Activated naive CD4-positive, alpha-beta T cell treated with anti-CD3 and anti-CD28 coated beads, Interleukin-2, amount 50 U/mL, for 24 hours (primary cell): ENCODE measurements around the gene UNC45B.
"Not testable (repeated sequence)": the region's sequence is repeated elsewhere in the genome, so short reads cannot be mapped to it uniquely, and the experiment has no call there.

ENCODE experiments used
- H3K27ac Mint-ChIP-seq: one replicate; pipeline ENCODE4 v1.8.0; 2021; ENCODE audit warnings: mild to moderate bottlenecking, mixed read lengths
- H3K27me3 Mint-ChIP-seq: one replicate; pipeline ENCODE4 v1.8.0; 2021; ENCODE audit warnings: mixed read lengths
- H3K36me3 Mint-ChIP-seq: one replicate; pipeline ENCODE4 v1.8.0; 2021; ENCODE audit warnings: mixed read lengths
- H3K4me1 Mint-ChIP-seq: one replicate; pipeline ENCODE4 v1.8.0; 2021; ENCODE audit warnings: mixed read lengths
- H3K4me3 Mint-ChIP-seq: one replicate; pipeline ENCODE4 v1.8.0; 2021; ENCODE audit warnings: mild to moderate bottlenecking, mixed read lengths
- H3K9me3 Mint-ChIP-seq: one replicate; pipeline ENCODE4 v1.8.0; 2021; ENCODE audit warnings: mixed read lengths

Gene UNC45B

GRCh38 chr17:35132099-35132498, 15.5 kb upstream of the UNC45B start:
- no peaks in the 10 kb centered on the region for H3K27me3 Mint-ChIP-seq
- no peak overlapping the region for H3K4me3 Mint-ChIP-seq
- no peaks in the 10 kb centered on the region for H3K4me1 Mint-ChIP-seq
- H3K9me3 Mint-ChIP-seq: no peaks in the 10 kb centered on the region
- no peak overlapping the region for H3K27ac Mint-ChIP-seq
- peaks cover 9% of the 10 kb centered on the region for H3K36me3 Mint-ChIP-seq

GRCh38 chr17:35132816-35133550, 14.6 kb upstream of the UNC45B start:
- Mint-ChIP-seq H3K9me3 (no peaks in the 10 kb centered on the region), H3K36me3 (peaks cover 9% of the 10 kb centered on the region), H3K4me1 (no peaks in the 10 kb centered on the region), H3K4me3 (no peak overlapping the region), H3K27ac (no peak overlapping the region), H3K27me3 (no peaks in the 10 kb centered on the region)

DNA sequence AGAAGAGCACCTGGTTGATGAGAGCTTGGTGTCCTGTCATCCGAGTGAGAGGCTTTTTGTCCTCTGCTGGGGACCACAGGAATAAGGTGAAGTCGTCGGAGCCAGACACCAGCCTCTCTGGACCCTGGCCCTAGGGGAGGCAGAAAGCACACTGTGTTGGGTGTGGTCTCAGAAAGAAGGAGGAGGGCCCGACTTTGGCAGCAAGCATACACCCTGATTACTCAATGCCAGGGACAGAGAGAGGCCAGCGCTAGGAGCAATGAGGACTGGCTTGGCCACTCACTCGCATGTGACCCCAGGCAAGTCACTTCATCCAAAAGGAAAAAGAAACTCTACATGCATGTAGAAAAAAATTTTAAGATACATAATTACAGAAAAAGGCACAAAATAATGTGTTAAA, 12.3 kb upstream of the UNC45B start:
- H3K36me3 Mint-ChIP-seq: peaks cover 9% of the 10 kb centered on the region

GRCh38 chr17:35138218-35138617, 9.4 kb upstream of the UNC45B start:
- Mint-ChIP-seq H3K36me3 (peaks cover 11% of the 10 kb centered on the region), H3K27ac (peak overlapping the region; percentile 86), H3K4me1 (peaks cover 10% of the 10 kb centered on the region), H3K4me3 (no peak overlapping the region), H3K27me3 (no peaks in the 10 kb centered on the region), H3K9me3 (no peaks in the 10 kb centered on the region)

More for the DNA sequence above, 12.3 kb upstream of the UNC45B start:
- Mint-ChIP-seq H3K27me3 (no peaks in the 10 kb centered on the region), H3K4me3 (no peak overlapping the region), H3K9me3 (no peaks in the 10 kb centered on the region), H3K27ac (no peak overlapping the region), H3K4me1 (peaks cover under 1% of the 10 kb centered on the region)

GRCh38 chr17:35141681-35142466, 5.7 kb upstream of the UNC45B start, which contains the start of gene NLE1:
Gene NLE1, minus strand, starts transcription at chr17:35142303. Its CDS starts 28 bp downstream, at chr17:35142275.
- no peaks in the 10 kb centered on the region for H3K27me3 Mint-ChIP-seq
- H3K27ac Mint-ChIP-seq: peak within 1 kb of the TSS; percentile 79

GRCh38 chr17:35142467-35142796, 5.2 kb upstream of the UNC45B start:
- Mint-ChIP-seq H3K27me3 (no peaks in the 10 kb centered on the region), H3K4me1 (peaks cover 10% of the 10 kb centered on the region), H3K4me3 (peak overlapping the region; percentile 88)

More at GRCh38 chr17:35141681-35142466, 5.7 kb upstream of the UNC45B start, which contains the start of gene NLE1:
- Mint-ChIP-seq H3K4me1 (peaks cover 10% of the 10 kb centered on the region), H3K4me3 (peak within 1 kb of the TSS; percentile 88), H3K36me3 (peaks cover 2% of the 10 kb centered on the region), H3K9me3 (no peaks in the 10 kb centered on the region)

DNA sequence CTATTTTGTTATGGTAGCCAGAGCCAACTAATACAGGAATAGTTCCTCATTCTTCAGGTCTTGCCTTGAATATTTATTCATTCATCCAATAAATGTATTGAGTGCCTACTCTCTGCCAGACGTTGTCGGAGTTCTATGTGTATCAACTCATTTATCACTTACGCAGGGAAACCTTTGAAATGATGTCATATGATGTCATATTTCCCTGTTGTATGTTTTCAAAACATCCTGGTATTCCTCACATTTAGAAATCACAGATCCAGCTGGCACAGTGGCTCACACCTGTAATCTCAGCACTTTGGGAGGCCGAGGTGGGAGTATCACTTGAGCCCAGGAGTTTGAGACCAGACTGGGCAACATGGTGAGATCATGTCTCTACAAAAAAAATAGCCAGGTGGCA, 2.8 kb upstream of the UNC45B start:
- H3K9me3 Mint-ChIP-seq: no peaks in the 10 kb centered on the region

More at GRCh38 chr17:35142467-35142796, 5.2 kb upstream of the UNC45B start:
- H3K36me3 Mint-ChIP-seq: peaks cover 2% of the 10 kb centered on the region
- no peaks in the 10 kb centered on the region for H3K9me3 Mint-ChIP-seq
- peak overlapping the region; percentile 79 for H3K27ac Mint-ChIP-seq

DNA sequence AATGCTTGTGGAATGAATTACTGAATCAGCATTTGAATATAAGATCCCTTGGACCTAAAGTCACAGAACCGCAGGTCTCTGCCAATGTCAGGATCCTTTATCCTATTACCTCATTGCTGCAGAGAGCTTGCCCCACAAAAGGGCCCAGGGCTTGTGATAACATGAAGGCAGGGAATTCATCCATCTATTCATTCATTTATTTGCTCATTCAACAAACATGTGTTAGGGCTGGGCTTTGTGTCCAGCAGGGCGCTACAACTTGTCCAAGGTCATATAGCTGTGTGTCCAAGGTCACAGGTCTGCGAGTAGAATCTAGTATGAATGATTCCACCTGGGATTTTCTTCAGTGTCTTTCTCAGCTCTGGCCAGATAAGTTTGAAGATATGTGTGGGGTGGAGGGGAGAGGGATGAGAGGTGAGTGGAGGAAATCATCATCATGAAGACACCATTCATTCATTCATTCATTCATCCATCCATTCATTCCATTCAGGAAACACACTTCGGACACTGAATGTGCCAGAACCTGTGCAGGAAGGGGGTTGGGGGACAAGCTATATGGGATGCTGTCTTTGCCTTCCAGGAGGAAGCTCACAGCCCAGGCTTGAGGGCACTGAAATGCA, 1.3 kb upstream of the UNC45B start:
- H3K36me3 Mint-ChIP-seq: no peaks in the 10 kb centered on the region
- no peak overlapping the region for H3K27ac Mint-ChIP-seq
- H3K27me3 Mint-ChIP-seq: no peaks in the 10 kb centered on the region
- H3K4me3 Mint-ChIP-seq: no peak overlapping the region
- H3K4me1 Mint-ChIP-seq: peaks cover 4% of the 10 kb centered on the region
- no peaks in the 10 kb centered on the region for H3K9me3 Mint-ChIP-seq

More for the DNA sequence above, 2.8 kb upstream of the UNC45B start:
- Mint-ChIP-seq H3K27me3 (no peaks in the 10 kb centered on the region), H3K27ac (no peak overlapping the region), H3K36me3 (peaks cover 2% of the 10 kb centered on the region), H3K4me3 (no peak overlapping the region), H3K4me1 (peaks cover 10% of the 10 kb centered on the region)

DNA sequence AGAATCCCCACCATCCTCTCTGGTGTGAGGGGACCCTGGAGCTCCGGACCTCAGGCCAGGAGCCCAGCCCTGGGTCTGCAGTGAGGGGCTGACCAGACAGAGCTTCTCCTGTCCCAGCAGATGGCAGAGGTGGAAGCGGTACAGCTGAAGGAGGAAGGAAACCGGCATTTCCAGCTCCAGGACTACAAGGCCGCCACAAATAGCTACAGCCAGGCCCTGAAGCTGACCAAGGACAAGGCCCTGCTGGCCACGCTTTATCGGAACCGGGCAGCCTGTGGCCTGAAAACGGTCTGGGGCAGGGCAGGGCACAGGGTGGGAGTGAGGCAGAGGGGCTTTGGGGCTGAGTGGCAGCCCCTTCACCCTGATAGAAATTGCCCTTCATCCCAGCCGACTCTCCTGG, 527 bp downstream of the UNC45B start:
- Mint-ChIP-seq H3K9me3 (no peaks in the 10 kb centered on the region), H3K27me3 (no peaks in the 10 kb centered on the region), H3K27ac (no peak overlapping the region), H3K4me1 (no peaks in the 10 kb centered on the region), H3K36me3 (no peaks in the 10 kb centered on the region), H3K4me3 (no peak overlapping the region)

- H3K27ac Mint-ChIP-seq: no peak overlapping the region
- H3K4me1 Mint-ChIP-seq: no peaks in the 10 kb centered on the region
- H3K4me3 Mint-ChIP-seq: no peak overlapping the region
- H3K9me3 Mint-ChIP-seq: no peaks in the 10 kb centered on the region
- H3K27me3 Mint-ChIP-seq: no peaks in the 10 kb centered on the region
- no peaks in the 10 kb centered on the region for H3K36me3 Mint-ChIP-seq
These were observed 2.3 kb downstream of the UNC45B start for GRCh38 chr17:35149941-35150340.

GRCh38 chr17:35151080-35151479, 3.5 kb downstream of the UNC45B start:
- not testable (repeated sequence) for H3K36me3 Mint-ChIP-seq, H3K27ac Mint-ChIP-seq, H3K4me3 Mint-ChIP-seq, H3K4me1 Mint-ChIP-seq, H3K9me3 Mint-ChIP-seq, H3K27me3 Mint-ChIP-seq

GRCh38 chr17:35152421-35153140, 5.0 kb downstream of the UNC45B start:
- H3K36me3 Mint-ChIP-seq: no peaks in the 10 kb centered on the region
- H3K9me3 Mint-ChIP-seq: no peaks in the 10 kb centered on the region
- H3K27me3 Mint-ChIP-seq: no peaks in the 10 kb centered on the region
- no peaks in the 10 kb centered on the region for H3K4me1 Mint-ChIP-seq
- peak overlapping the region; percentile 71 for H3K27ac Mint-ChIP-seq
- H3K4me3 Mint-ChIP-seq: no peak overlapping the region

- H3K4me3 Mint-ChIP-seq: no peak overlapping the region
- no peaks in the 10 kb centered on the region for H3K36me3 Mint-ChIP-seq
- no peak overlapping the region for H3K27ac Mint-ChIP-seq
- no peaks in the 10 kb centered on the region for H3K27me3 Mint-ChIP-seq
- peaks cover 4% of the 10 kb centered on the region for H3K4me1 Mint-ChIP-seq
- H3K9me3 Mint-ChIP-seq: no peaks in the 10 kb centered on the region
These were observed 6.9 kb downstream of the UNC45B start for GRCh38 chr17:35154196-35155165.

GRCh38 chr17:35155246-35155645, 7.6 kb downstream of the UNC45B start:
- Mint-ChIP-seq H3K9me3 (no peaks in the 10 kb centered on the region), H3K36me3 (no peaks in the 10 kb centered on the region), H3K27me3 (no peaks in the 10 kb centered on the region), H3K4me1 (peaks cover 11% of the 10 kb centered on the region), H3K4me3 (no peak overlapping the region), H3K27ac (no peak overlapping the region)
